B cell (primary cell): ENCODE measurements around the gene RNASET2. TPM values are rescaled to one million over a fixed set of nuclear protein-coding genes. Genes with fewer than 3 reads are reported as not detected.

ENCODE experiments used
- ATAC-seq: fragments of 200-7000 bp; cut with Tn5 transposase; one replicate; pipeline ENCODE4 v1.10.0; 2021; ENCODE audit warnings: low read depth, mild to moderate bottlenecking, moderate number of reproducible peaks, moderate library complexity
- CTCF ChIA-PET: fragments of 350-600 bp; sonication (Branson Sonifier 250); formaldehyde crosslinking; loops from one replicate; lab custom pipeline; 2021; ENCODE audit warnings: antibody characterized with exemption, inconsistent platforms; lab: Charles Lee
- POLR2A ChIA-PET: fragments of 350-600 bp; sonication (Branson Sonifier 250); formaldehyde crosslinking; loops from one replicate; lab custom pipeline; 2021; ENCODE audit warnings: antibody characterized with exemption; lab: Charles Lee
- DNase-seq: peaks from one replicate; pipeline ENCODE4 v3.0.0; 2013
- H2AFZ ChIP-seq: 2 replicates; pipeline ENCODE4 v1.6.1; 2012; ENCODE audit warnings: mild to moderate bottlenecking, low read depth, low read length; ENCODE audit not compliant: insufficient read depth, poor library complexity, severe bottlenecking
- H3K27ac ChIP-seq, 2 donors: 1 replicate in 1 of 2; 2 replicates in 1 of 2; pipeline ENCODE4 v1.5.1; 2012 to 2013; ENCODE audit warnings: low read length in 2 of 2, mild to moderate bottlenecking in 2 of 2, moderate library complexity in 1 of 2
- H3K27me3 ChIP-seq, 4 experiments: fragments of 200-600 bp in 1 of 4; sonication (generic) in 1 of 4; replicated peaks in 1 of 4; 1 replicate in 2 of 4; 2 replicates in 2 of 4; pipeline versions ENCODE4 v1.6.1 to v1.7.0; 2013 to 2016; ENCODE audit warnings: low read length in 3 of 4, mild to moderate bottlenecking in 2 of 4, mixed read lengths in 1 of 4, moderate library complexity in 1 of 4; ENCODE audit not compliant: insufficient read depth in 4 of 4, control insufficient read depth in 3 of 4; ENCODE audit errors: control extremely low read depth in 1 of 4
- H3K36me3 ChIP-seq, 2 experiments: replicated peaks in 1 of 2; 1 replicate in 1 of 2; 2 replicates in 1 of 2; pipeline versions ENCODE4 v1.6.1 to v1.7.1; 2013; ENCODE audit warnings: low read length in 1 of 2; ENCODE audit not compliant: insufficient read depth in 2 of 2, control insufficient read depth in 1 of 2; ENCODE audit errors: control extremely low read depth in 1 of 2, extremely low read depth in 1 of 2
- H3K4me1 ChIP-seq, 2 donors: fragments of 200-600 bp in 1 of 2; sonication (generic) in 1 of 2; 1 replicate in 1 of 2; 2 replicates in 1 of 2; pipeline versions ENCODE4 v1.5.1 to v1.6.1; 2013 to 2017; ENCODE audit warnings: low read length in 2 of 2; ENCODE audit not compliant: control insufficient read depth in 2 of 2, insufficient read depth in 2 of 2
- H3K4me2 ChIP-seq: replicated peaks from 2 replicates; pipeline ENCODE3; 2012; ENCODE audit warnings: mild to moderate bottlenecking, low read depth, low read length; ENCODE audit not compliant: poor library complexity, severe bottlenecking
- H3K4me3 ChIP-seq, 5 experiments: fragments of 200-600 bp in 1 of 5; sonication (generic) in 1 of 5; 1 replicate in 3 of 5; 2 replicates in 2 of 5; pipeline versions ENCODE4 v1.5.1 to v1.7.0; 2011 to 2016; ENCODE audit warnings: low read length in 4 of 5, mild to moderate bottlenecking in 4 of 5, low read depth in 2 of 5, control low read depth in 1 of 5, moderate library complexity in 1 of 5; ENCODE audit not compliant: insufficient read depth in 1 of 5; ENCODE audit errors: control extremely low read depth in 1 of 5, extremely low read depth in 1 of 5
- H3K79me2 ChIP-seq: fragments of 200-600 bp; sonication (generic); one replicate; pipeline ENCODE4 v1.6.0; 2016; ENCODE audit warnings: low read length; ENCODE audit not compliant: control insufficient read depth, insufficient read depth
- H3K9ac ChIP-seq: fragments of 200-600 bp; sonication (generic); 2 replicates; pipeline ENCODE4 v1.6.1; 2017; ENCODE audit warnings: mild to moderate bottlenecking, low read length, moderate library complexity
- H3K9me3 ChIP-seq, 3 donors: one replicate each; pipeline versions ENCODE4 v1.6.1 to v1.7.1; 2013; ENCODE audit warnings: low read length in 2 of 3; ENCODE audit not compliant: control insufficient read depth in 2 of 3, insufficient read depth in 1 of 3; ENCODE audit errors: control extremely low read depth in 1 of 3
- H4K20me1 ChIP-seq: 2 replicates; pipeline ENCODE4 v1.6.0; 2012; ENCODE audit warnings: mild to moderate bottlenecking, low read length; ENCODE audit not compliant: insufficient read depth, control insufficient read depth, poor library complexity, severe bottlenecking
- H3K27ac Mint-ChIP-seq: one replicate; pipeline ENCODE4 v1.8.0; 2021; ENCODE audit warnings: mixed read lengths
- H3K27me3 Mint-ChIP-seq: one replicate; pipeline ENCODE4 v1.8.0; 2021; ENCODE audit warnings: mixed read lengths
- H3K4me1 Mint-ChIP-seq: one replicate; pipeline ENCODE4 v1.8.0; 2021; ENCODE audit warnings: mixed read lengths
- H3K4me3 Mint-ChIP-seq: one replicate; pipeline ENCODE4 v1.8.0; 2021; ENCODE audit warnings: mixed read lengths
- H3K9me3 Mint-ChIP-seq: one replicate; pipeline ENCODE4 v1.8.0; 2022; ENCODE audit warnings: mixed read lengths; ENCODE audit not compliant: insufficient read depth
- CTCF ChIP-seq: fragments of 200-600 bp; IDR thresholded peaks from one replicate; pipeline ENCODE4 v1.8.0; 2022; ENCODE audit warnings: antibody characterized with exemption, mild to moderate bottlenecking
- EZH2 ChIP-seq: IDR thresholded peaks from 2 replicates; pipeline ENCODE4 v1.6.1; 2012; ENCODE audit warnings: borderline replicate concordance, low read depth, mild to moderate bottlenecking, moderate library complexity, low read length; ENCODE audit not compliant: insufficient read depth, poor library complexity, severe bottlenecking
- WGBS: methylation state at CpG from one replicate; pipeline ENCODE4 v1.1.5; 2013; ENCODE audit warnings: missing lambda C conversion rate; ENCODE audit not compliant: insufficient coverage; 5-methylcytosine and 5-hydroxymethylcytosine counted together
- intact Hi-C: fragments of 100-400 bp; cut with micrococcal nuclease; formaldehyde crosslinking; loops from one replicate; pipeline ENCODE4 v1.10.0; 2022
- polyA plus RNA-seq: library from polyadenylated mRNA; depleted of rRNA; stranded (reverse); fragments of >200 nt; gene quantifications from 2 replicates; pipeline ENCODE4 v1.2.3, GENCODE V29; 2012
- total RNA-seq, 2 donors: library from RNA; stranded (reverse); fragments of 120-200 nt in 1 of 2; gene quantifications; 1 replicate in 1 of 2; 2 replicates in 1 of 2; pipeline versions ENCODE4 v1.2.3 to v1.2.4, GENCODE V29; 2013 to 2022

Gene RNASET2
- total and polyA plus RNA-seq, 2 donors (not counting 1 experiment from before 2014, with no cell fraction given) = 293 to 330 TPM

GRCh38 chr6:166954118-166954713 lies 2.1 kb downstream of the RNASET2 start:
- Mint-ChIP-seq H3K9me3 (no peaks in the 10 kb centered on the region), H3K4me3 (peak overlapping the region; percentile 67), H3K27ac (peak overlapping the region; percentile 77), H3K4me1 (peaks cover 78% of the 10 kb centered on the region), H3K27me3 (no peaks in the 10 kb centered on the region)
- WGBS = 100% methylated on average over 1 of the region's 6 CpGs
- Histone ChIP-seq H3K79me2 (peaks cover 55% of the 10 kb centered on the region), H3K9me3 (peaks cover 0 to 4% (median 0%) of the 10 kb centered on the region in 3 donors), H3K9ac (peak overlapping the region; percentile 89), H3K4me3 (peak overlapping the region in 3 of 5 experiments; percentile 7 to 89 (median 79)), H4K20me1 (peaks cover 47% of the 10 kb centered on the region), H3K36me3 (peaks cover 0 to 38% of the 10 kb centered on the region in 2 experiments), H3K27ac (peak overlapping the region; percentile 78 to 98), H3K4me1 (peaks cover 71 to 83% of the 10 kb centered on the region in 2 donors), H3K4me2 (peak overlapping the region; percentile 98), H2AFZ (no peak overlapping the region), H3K27me3 (no peaks in the 10 kb centered on the region)
- POLR2A ChIA-PET = no interaction called here
- intact Hi-C loops = no loop called here
- ATAC-seq = no peak
- TF ChIP-seq EZH2 (no peak), CTCF (no peak)
- no peak for DNase-seq
- CTCF ChIA-PET = interaction anchor here (1.1 to 9.7 kb wide), 6 partner anchors 33 to 188 kb away, joined by 3 to 117 read pairs (median 8); no protein-coding TSS in a partner anchor
